Measurements from ENCODE around the gene HS3ST3A1. TPM values are rescaled to one million over a fixed set of nuclear protein-coding genes. Genes with fewer than 3 reads are reported as not detected.

HS3ST3A1 gene
- total RNA-seq, 1 experiment from 2014 or later: 3.4 TPM

- DNase-seq: no peak
- no peaks in the 10 kb centered on the region for H3K79me2 ChIP-seq (ENCODE audit: insufficient read depth, low read length)
Measured at GRCh38 chr17:13537167-13537731, 64.5 kb downstream of the HS3ST3A1 start.

More at GRCh38 chr17:13537167-13537731, 64.5 kb downstream of the HS3ST3A1 start:
- no peak overlapping the region for H3K18ac ChIP-seq (ENCODE audit: insufficient read length, low read depth, low read length)
- no peak overlapping the region for H3T11ph ChIP-seq (ENCODE audit: low read length)
- no peak for TF ChIP-seq CTCF (conservative IDR thresholded peaks at IDR 0.05)
- no peak overlapping the region for H2BK15ac ChIP-seq (ENCODE audit: low read depth, low read length)
- no peaks in the 10 kb centered on the region for H3K9me3 ChIP-seq (ENCODE audit: control insufficient read depth, low read depth, low read length)
- H2AK5ac ChIP-seq (ENCODE audit: insufficient read length, low read length): no peak overlapping the region
- H2BK12ac ChIP-seq (ENCODE audit: insufficient read length, low read depth, low read length): no peak overlapping the region
- H3K27me3 ChIP-seq (ENCODE audit: insufficient read depth, low read length): no peaks in the 10 kb centered on the region
- no peak overlapping the region for H4K5ac ChIP-seq (ENCODE audit: insufficient read length, low read depth, low read length)
- H3K23ac ChIP-seq (ENCODE audit: insufficient read length, low read depth, low read length): no peak overlapping the region
- no peak overlapping the region for H2BK5ac ChIP-seq (ENCODE audit: insufficient read length, low read length)
- H3K56ac ChIP-seq (ENCODE audit: insufficient read length, low read depth, low read length): no peak overlapping the region
- H3K14ac ChIP-seq (ENCODE audit: insufficient read depth, low read length): no peak overlapping the region
- Mint-ChIP-seq H3K4me1 (peaks cover 1 to 4% of the 10 kb centered on the region in 2 experiments; a peak in 2 of 4 replicates), H3K4me3 (no peak overlapping the region), H3K27me3 (ENCODE audit: low read depth) (no peaks in the 10 kb centered on the region), H3K9me3 (peaks cover 0 to 2% of the 10 kb centered on the region in 2 experiments; a peak in 2 of 5 replicates), H3K36me3 (ENCODE audit: insufficient read depth in 1 of 3, low read depth in 3 of 3) (peaks cover 3 to 22% (median 9%) of the 10 kb centered on the region in 3 experiments; a peak in 5 of 7 replicates), H3K27ac (peak overlapping the region in 1 of 3 experiments; percentile 47; a peak in 1 of 7 replicates)
- H3K23me2 ChIP-seq (ENCODE audit: insufficient read length, low read depth, low read length, poor library complexity, severe bottlenecking): no peaks in the 10 kb centered on the region
- H3K4me2 ChIP-seq (ENCODE audit: insufficient read depth, insufficient read length, low read length): no peak overlapping the region
- H4K20me1 ChIP-seq (ENCODE audit: control insufficient read depth, insufficient read depth, insufficient read length): no peaks in the 10 kb centered on the region
- no peak overlapping the region for H4K8ac ChIP-seq (replicated peaks; ENCODE audit: insufficient read length, low read depth, low read length)
- no peak overlapping the region for H3K9ac ChIP-seq (ENCODE audit: extremely low read depth, insufficient read length, low read length)
- no peak overlapping the region for H2AFZ ChIP-seq (ENCODE audit: low read length)
- no peaks in the 10 kb centered on the region for H3K79me1 ChIP-seq (ENCODE audit: insufficient read depth, low read depth, low read length, poor library complexity, severe bottlenecking)
- no peak overlapping the region for H2BK120ac ChIP-seq (ENCODE audit: low read depth, low read length, poor library complexity, severe bottlenecking)
- no peak overlapping the region for H4K91ac ChIP-seq (ENCODE audit: insufficient read length, low read depth, low read length)
- H2BK20ac ChIP-seq (ENCODE audit: low read depth, low read length, poor library complexity, severe bottlenecking): no peak overlapping the region
- WGBS (ENCODE audit: extremely low coverage, insufficient read length, low lambda C conversion rate): no CpG with 5 or more reads among the region's 5 CpGs
- no peak overlapping the region for H3K4ac ChIP-seq (ENCODE audit: low read depth, low read length)
- H3K27ac ChIP-seq (ENCODE audit: insufficient read length, low read depth, low read length): no peak overlapping the region
- H3K4me1 ChIP-seq (ENCODE audit: insufficient read depth, low read length): no peaks in the 10 kb centered on the region
